Muscle of leg (tissue), 11 donors: Measurements from ENCODE around the gene FEZ2. TPM values are rescaled to one million over a fixed set of nuclear protein-coding genes. Genes with fewer than 3 reads are reported as not detected.

Experiments used
- DNase-seq: peaks from one replicate; pipeline ENCODE4 v3.0.0; 2013
- H3K27ac ChIP-seq: one replicate; pipeline ENCODE4 v1.5.1; 2013; ENCODE audit warnings: mild to moderate bottlenecking, low read length, control low read depth
- H3K27me3 ChIP-seq: one replicate; pipeline ENCODE4 v1.6.1; 2013; ENCODE audit warnings: low read length; ENCODE audit not compliant: control insufficient read depth, insufficient read depth
- H3K36me3 ChIP-seq: one replicate; pipeline ENCODE4 v1.6.1; 2013; ENCODE audit warnings: low read length; ENCODE audit not compliant: control insufficient read depth, insufficient read depth
- H3K4me1 ChIP-seq: one replicate; pipeline ENCODE4 v1.6.1; 2013; ENCODE audit warnings: low read length; ENCODE audit not compliant: control insufficient read depth, insufficient read depth
- H3K4me3 ChIP-seq: one replicate; pipeline ENCODE4 v1.5.1; 2013; ENCODE audit warnings: low read length, control low read depth
- H3K9me3 ChIP-seq: replicated peaks from 2 replicates; pipeline ENCODE4 v1.6.1; 2013; ENCODE audit warnings: low read depth, low read length; ENCODE audit not compliant: control insufficient read depth
- WGBS: methylation state at CpG from one replicate; pipeline ENCODE4 v1.1.5; 2013; ENCODE audit warnings: missing lambda C conversion rate; ENCODE audit not compliant: insufficient coverage; 5-methylcytosine and 5-hydroxymethylcytosine counted together
- polyA plus RNA-seq, 8 donors: library from polyadenylated mRNA; unstranded; fragments of 120-200 nt; gene quantifications; one replicate each; pipeline versions ENCODE4 v1.2.1 to v1.2.3, GENCODE V29; 2013; ENCODE audit warnings: inconsistent platforms in 1 of 8, low replicate concordance in 1 of 8; ENCODE audit not compliant: insufficient read length in 8 of 8, insufficient read depth in 1 of 8
- total RNA-seq: library from RNA; stranded (reverse); fragments of 120-200 nt; gene quantifications from one replicate; pipeline ENCODE4 v1.2.4, GENCODE V29; 2013

The FEZ2 gene
- total and polyA plus RNA-seq, 9 donors, result 68.9 to 100 (median 77.1) TPM

GRCh38 chr2:36536776-36537175 is 61.2 kb downstream of the FEZ2 start:
- Histone ChIP-seq H3K9me3 (no peaks in the 10 kb centered on the region), H3K4me1 (no peaks in the 10 kb centered on the region), H3K27me3 (no peaks in the 10 kb centered on the region), H3K36me3 (peaks cover 24% of the 10 kb centered on the region), H3K27ac (no peak overlapping the region), H3K4me3 (no peak overlapping the region)
- 80% methylated on average over 2 of the region's 3 CpGs for WGBS
- DNase-seq, result no peak

DNA sequence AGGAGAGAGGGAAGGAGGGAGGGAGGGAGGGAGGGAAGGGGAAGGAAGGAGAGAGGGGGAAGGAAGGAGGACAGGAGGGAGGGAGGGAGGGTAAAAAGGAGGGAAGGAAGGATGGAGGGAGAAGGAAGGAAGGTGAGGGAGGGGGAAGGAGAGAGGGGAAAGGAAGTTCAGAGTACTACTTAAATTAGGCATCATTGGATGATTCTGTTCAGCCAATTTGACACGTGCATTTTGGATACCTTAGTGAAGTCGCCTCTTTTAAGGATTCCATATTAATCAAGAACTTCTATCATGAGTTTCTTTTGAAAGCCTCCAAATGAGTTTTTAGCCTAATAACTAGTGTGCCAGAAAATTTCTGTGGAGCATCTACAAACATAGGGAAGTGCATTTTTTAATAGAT is 62.9 kb downstream of the FEZ2 start:
- H3K9me3 ChIP-seq, result no peaks in the 10 kb centered on the region
- no peaks in the 10 kb centered on the region for H3K4me1 ChIP-seq
- no peak overlapping the region for H3K27ac ChIP-seq
- no peak overlapping the region for H3K4me3 ChIP-seq
- WGBS, result no CpG with 5 or more reads among the region's 2 CpGs
- no peaks in the 10 kb centered on the region for H3K27me3 ChIP-seq
- peaks cover 15% of the 10 kb centered on the region for H3K36me3 ChIP-seq
- DNase-seq, result no peak

DNA sequence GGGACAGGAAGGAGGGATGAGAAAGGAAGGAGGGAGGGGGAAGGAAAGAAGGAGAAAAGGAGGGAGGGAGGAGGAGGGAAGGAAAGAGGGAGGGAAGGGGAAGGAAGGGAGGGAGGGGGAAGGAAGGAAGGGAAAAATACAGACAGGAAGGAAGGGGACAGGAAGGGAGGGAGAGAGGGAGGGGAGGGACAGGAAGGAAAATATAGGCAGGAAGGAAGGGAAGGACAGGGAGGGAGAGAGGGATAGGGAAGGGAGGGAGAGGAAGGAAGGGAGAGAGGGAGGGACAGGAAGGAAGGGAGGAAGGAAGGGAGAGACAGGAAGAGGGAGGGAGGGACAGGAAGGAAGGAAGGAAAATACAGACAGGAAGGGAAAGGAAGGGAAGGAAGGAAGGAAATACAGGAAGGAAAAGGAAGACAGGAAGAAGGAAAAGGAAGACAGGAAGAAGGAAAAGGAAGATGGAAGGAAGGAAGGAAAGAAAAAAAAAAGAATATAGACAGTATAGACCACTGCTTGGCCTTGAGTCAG is 63.6 kb downstream of the FEZ2 start:
- DNase-seq, result no peak
- Histone ChIP-seq H3K27ac (no peak overlapping the region), H3K9me3 (no peaks in the 10 kb centered on the region), H3K4me1 (no peaks in the 10 kb centered on the region), H3K27me3 (no peaks in the 10 kb centered on the region), H3K36me3 (peaks cover 15% of the 10 kb centered on the region), H3K4me3 (no peak overlapping the region)

DNA sequence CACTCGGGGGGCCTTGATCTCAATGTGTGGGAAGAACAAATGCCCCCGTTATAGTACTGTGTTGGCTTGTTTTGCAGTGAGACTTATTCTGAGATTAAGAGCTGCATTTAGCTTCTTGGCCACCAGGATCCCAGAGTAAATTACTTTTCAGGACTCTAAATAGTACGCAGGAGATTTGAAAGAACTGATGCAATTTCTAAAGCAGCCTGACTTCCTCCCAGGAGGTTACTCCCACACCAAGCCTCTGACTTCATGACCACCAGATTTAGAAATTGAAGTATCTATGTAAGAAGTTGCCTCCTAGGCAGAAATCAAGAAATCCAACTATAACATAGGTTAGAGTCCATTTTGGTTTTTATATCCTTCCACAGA is 67.0 kb downstream of the FEZ2 start:
- peaks cover 7% of the 10 kb centered on the region for H3K36me3 ChIP-seq
- no peak overlapping the region for H3K27ac ChIP-seq
- DNase-seq, result peak; percentile 75
- H3K4me3 ChIP-seq, result no peak overlapping the region
- H3K4me1 ChIP-seq, result no peaks in the 10 kb centered on the region
- no peaks in the 10 kb centered on the region for H3K9me3 ChIP-seq
- WGBS, result 20% methylated on average over 1 of the region's 3 CpGs
- no peaks in the 10 kb centered on the region for H3K27me3 ChIP-seq

- Histone ChIP-seq H3K4me3 (no peak overlapping the region), H3K36me3 (peaks cover 7% of the 10 kb centered on the region), H3K4me1 (no peaks in the 10 kb centered on the region), H3K27ac (no peak overlapping the region), H3K27me3 (no peaks in the 10 kb centered on the region), H3K9me3 (no peaks in the 10 kb centered on the region)
- DNase-seq, result peak; percentile 30
- 49% methylated on average over 6 of the region's 9 CpGs for WGBS
Observed at GRCh38 chr2:36530178-36530982, 67.6 kb downstream of the FEZ2 start.

- no peaks in the 10 kb centered on the region for H3K27me3 ChIP-seq
- no peak overlapping the region for H3K27ac ChIP-seq
- H3K9me3 ChIP-seq, result no peaks in the 10 kb centered on the region
- H3K4me1 ChIP-seq, result no peaks in the 10 kb centered on the region
- no peak overlapping the region for H3K4me3 ChIP-seq
- peaks cover 7% of the 10 kb centered on the region for H3K36me3 ChIP-seq
- 93% methylated on average over 3 of the region's 7 CpGs for WGBS
- DNase-seq, result no peak
Observed at GRCh38 chr2:36528766-36529392, 69.1 kb downstream of the FEZ2 start.

DNA sequence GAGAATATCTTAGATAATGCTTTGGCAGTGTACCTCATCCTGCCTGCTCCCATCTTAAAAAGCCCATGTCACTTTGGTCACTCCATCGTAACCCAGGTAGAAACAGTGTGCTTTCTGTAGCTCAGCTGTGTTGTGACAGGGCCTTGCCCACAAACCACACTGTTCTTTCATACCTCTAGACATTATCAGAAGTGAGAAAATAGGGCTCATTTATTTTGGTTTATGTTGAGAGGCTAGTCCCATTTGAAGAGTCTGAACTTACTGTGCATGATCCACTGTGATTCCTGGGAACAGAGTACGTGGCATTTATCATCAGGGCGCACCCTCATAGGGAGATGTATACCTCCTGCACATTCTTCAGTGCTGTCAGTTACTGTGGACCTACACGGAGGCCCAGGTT is 69.7 kb downstream of the FEZ2 start:
- no peak for DNase-seq
- Histone ChIP-seq H3K27ac (no peak overlapping the region), H3K27me3 (no peaks in the 10 kb centered on the region), H3K4me3 (no peak overlapping the region), H3K4me1 (no peaks in the 10 kb centered on the region), H3K9me3 (no peaks in the 10 kb centered on the region), H3K36me3 (peaks cover 8% of the 10 kb centered on the region)
- 87% methylated on average over 3 of the region's 4 CpGs for WGBS

DNA sequence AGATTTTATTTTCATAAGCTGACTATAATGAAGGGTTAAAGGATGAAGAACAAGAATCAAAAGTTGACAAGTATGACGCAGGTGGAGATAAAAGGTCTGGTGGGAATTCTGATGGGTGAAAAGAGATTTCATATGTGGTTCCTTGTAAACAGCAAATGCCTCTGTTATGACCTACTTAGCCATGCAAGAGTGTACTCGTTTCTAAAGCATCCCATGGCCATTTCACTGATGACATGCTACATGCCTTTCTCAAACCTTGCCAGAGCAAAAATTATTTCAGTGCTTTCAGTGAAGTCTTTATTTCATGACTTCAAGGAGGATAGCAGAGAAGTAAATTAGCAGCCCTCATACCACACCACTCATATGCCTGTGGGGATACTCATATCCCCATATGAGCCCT is 71.7 kb downstream of the FEZ2 start:
- WGBS, result 75% methylated on average over 1 of the region's 2 CpGs
- H3K4me1 ChIP-seq, result no peaks in the 10 kb centered on the region
- no peaks in the 10 kb centered on the region for H3K27me3 ChIP-seq
- no peaks in the 10 kb centered on the region for H3K9me3 ChIP-seq
- H3K4me3 ChIP-seq, result no peak overlapping the region
- H3K36me3 ChIP-seq, result peaks cover 10% of the 10 kb centered on the region
- H3K27ac ChIP-seq, result no peak overlapping the region
- DNase-seq, result no peak

GRCh38 chr2:36525245-36525644 is 72.7 kb downstream of the FEZ2 start:
- H3K4me3 ChIP-seq, result no peak overlapping the region
- H3K27ac ChIP-seq, result no peak overlapping the region
- 95% methylated on average over 4 of the region's 5 CpGs for whole genome bisulfite sequencing
- H3K9me3 ChIP-seq, result no peaks in the 10 kb centered on the region
- DNase-seq, result no peak
- peaks cover 10% of the 10 kb centered on the region for H3K36me3 ChIP-seq
- no peaks in the 10 kb centered on the region for H3K4me1 ChIP-seq
- H3K27me3 ChIP-seq, result no peaks in the 10 kb centered on the region

DNA sequence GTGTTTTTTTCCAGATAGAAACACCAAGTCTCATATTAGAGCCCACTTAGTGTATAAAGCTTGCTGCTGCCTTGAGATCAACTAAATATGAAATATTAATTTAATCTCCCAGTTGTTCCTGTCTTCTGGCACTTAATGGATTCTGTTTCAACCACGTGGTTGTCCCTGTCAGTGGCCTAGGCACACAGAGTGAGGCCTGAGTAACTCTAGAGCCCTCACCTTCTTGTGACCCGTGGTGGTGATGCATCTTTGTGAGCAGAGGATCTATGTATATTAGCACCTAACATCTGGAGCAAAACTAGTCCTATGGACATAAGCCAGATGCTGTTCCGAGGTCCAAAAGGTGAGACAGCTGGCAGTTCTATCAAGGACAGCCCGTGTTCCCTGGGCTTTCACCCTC is 74.8 kb downstream of the FEZ2 start:
- 30% methylated on average over 2 of the region's 4 CpGs for WGBS
- DNase-seq, result no peak
- Histone ChIP-seq H3K9me3 (no peaks in the 10 kb centered on the region), H3K4me1 (no peaks in the 10 kb centered on the region), H3K36me3 (peaks cover 19% of the 10 kb centered on the region), H3K27ac (no peak overlapping the region), H3K4me3 (no peak overlapping the region), H3K27me3 (no peaks in the 10 kb centered on the region)
